Measurements from ENCODE around the gene REEP6. TPM values are rescaled to one million over a fixed set of nuclear protein-coding genes. Genes with fewer than 3 reads are reported as not detected.
"Not testable (repeated sequence)": the region's sequence is repeated elsewhere in the genome, so short reads cannot be mapped to it uniquely, and the experiment has no call there.

REEP6 gene
- total RNA-seq, 1 experiment from 2014 or later, result 1.5 TPM

- DNase-seq (ENCODE audit: low read depth), result no peak
These were observed 15.3 kb downstream of the REEP6 start for GRCh38 chr19:1505991-1506881.

GRCh38 chr19:1507192-1507660 is 16.2 kb downstream of the REEP6 start:
- no peak for DNase-seq (ENCODE audit: low read depth)

DNA sequence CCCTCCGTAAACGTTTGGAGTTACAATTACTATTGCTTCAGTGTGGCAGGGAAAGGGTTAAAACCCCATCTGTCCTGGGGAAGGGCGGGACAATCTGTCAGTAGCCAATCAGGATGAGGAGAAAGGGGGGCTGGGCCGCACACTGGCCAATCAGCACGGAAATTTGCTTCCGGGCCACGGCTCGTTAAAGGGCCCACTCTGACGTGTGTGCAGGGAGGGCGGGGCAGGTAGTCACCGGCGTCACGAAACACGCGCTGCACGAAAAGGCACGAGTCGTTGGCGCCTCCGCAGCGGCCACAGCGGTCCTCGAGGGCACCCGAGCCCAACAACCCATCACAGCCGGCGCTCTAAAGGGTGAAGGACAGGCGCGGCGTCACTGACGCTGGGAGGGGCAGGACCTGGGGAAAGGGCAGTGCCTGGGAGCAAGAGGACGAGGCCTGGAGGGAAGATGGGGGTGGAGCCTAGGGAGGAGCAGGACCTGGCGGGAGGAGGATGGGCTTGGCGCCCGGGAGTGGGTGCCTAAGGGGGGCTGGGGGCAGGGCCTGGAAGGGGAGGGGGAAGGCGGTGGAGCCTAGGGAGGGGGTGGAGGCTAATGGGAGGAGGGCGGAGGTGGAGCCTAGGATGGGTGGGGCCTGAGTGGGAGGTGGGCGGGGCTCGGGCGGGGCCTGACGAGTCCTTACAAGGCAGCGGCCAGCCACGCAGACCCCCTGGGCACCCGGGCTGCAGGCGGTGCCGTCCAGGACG is 17.0 kb downstream of the REEP6 start:
- DNase-seq (ENCODE audit: low read depth), result peak; percentile 68

- DNase-seq (ENCODE audit: low read depth), result no peak
These were observed 17.5 kb downstream of the REEP6 start for GRCh38 chr19:1508507-1508856.

- DNase-seq (ENCODE audit: low read depth), result no peak
These were observed 18.8 kb downstream of the REEP6 start for GRCh38 chr19:1509602-1510441.

- no peak for DNase-seq (ENCODE audit: low read depth)
These were observed 19.4 kb downstream of the REEP6 start for GRCh38 chr19:1510442-1510806.

DNA sequence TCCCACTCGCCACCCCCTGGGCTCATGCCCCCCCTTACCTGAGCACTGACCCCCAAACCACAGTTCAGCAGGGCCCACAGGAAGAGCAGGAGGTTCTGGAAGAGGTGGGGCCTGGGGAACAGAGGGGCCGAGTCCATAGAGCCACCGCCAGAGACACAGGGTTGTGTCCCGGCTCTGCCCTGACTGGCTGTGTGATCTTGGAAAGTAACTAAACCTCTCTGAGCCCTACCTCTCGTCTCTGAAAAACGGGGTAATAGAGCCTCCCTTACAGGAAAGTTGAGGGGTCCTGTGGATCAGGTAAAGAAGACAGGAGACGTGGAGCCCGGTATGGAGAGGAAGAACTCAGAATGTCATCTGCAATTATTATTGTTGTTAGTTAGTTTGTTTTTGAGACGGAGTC is 19.8 kb downstream of the REEP6 start:
- no peak for DNase-seq (ENCODE audit: low read depth)

DNA sequence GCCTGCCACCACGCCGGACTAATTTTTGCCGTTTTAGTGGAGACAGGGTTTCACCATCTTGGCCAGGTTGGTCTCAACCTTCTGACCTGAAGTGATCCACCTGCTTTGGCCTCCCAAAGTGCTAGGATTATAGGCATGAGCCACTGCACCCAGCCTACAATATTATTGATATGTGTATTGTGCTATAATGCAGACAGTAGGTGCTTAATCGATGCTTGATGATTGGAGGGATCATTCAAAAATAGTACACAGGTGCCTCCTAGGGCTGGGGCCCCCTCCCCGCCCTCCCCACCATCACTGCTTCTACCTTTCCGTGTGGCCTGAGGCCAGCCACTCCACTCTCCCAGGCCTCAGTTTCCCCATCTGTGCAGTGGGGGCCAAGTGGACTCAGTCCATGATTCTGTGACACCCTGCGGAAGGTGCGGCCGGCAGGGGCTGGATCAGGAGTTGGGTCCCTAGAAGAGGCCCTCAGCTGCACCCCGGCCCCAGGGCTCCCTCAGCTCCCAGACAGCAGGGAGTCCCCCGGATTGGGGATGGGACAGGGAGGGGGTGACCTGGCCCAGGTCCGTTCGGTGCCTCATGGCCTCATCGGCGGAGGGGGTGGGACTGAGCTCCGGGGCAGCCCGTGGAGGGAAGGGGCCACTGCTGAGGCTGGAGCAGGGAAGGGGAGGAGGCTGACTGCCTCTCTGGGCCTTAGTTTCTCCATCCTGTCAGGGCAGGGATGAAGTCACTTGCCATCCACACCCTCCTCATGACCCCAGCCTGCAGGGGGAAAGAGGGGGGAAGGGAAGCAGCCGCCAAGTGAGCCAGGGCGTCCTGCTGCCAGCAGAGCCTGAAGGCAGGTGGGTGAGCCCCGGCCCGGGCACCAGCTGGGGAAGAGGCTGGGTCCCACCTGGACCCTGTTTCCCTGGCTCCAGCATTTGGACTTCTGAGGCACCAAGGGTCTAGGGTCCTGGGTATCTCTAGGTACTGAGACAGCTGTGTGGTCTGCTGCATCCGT is 20.6 kb downstream of the REEP6 start:
- DNase-seq (ENCODE audit: low read depth), result no peak

- no peak for DNase-seq (ENCODE audit: low read depth)
These were observed 21.9 kb downstream of the REEP6 start, which contains the start of gene ADAMTSL5 for GRCh38 chr19:1512671-1513498. Gene ADAMTSL5 (minus strand): TSS chr19:1513019. CDS start chr19:1510943, 2,076 bp downstream.

- peak; percentile 15 for DNase-seq (ENCODE audit: low read depth)
These were observed 22.7 kb downstream of the REEP6 start for GRCh38 chr19:1513499-1514294.

DNA sequence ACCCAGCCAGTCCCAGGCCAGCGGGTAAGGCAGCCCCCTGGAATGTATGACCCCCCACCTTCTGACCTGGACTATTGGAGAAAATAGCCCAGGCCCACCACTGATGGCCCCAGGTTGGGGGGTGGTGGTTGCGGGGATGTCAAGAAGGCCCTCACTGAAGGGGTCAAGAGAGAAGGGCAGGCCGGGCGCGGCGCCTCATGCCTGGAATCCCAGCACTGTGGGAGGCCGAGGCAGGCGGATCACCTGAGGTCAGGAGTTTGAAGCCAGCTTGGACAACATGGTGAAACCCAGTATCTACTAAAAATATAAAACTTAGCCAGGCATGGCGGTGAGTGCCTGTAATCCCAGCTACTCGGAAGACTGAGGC is 23.3 kb downstream of the REEP6 start:
- DNase-seq (ENCODE audit: low read depth), result no peak

DNA sequence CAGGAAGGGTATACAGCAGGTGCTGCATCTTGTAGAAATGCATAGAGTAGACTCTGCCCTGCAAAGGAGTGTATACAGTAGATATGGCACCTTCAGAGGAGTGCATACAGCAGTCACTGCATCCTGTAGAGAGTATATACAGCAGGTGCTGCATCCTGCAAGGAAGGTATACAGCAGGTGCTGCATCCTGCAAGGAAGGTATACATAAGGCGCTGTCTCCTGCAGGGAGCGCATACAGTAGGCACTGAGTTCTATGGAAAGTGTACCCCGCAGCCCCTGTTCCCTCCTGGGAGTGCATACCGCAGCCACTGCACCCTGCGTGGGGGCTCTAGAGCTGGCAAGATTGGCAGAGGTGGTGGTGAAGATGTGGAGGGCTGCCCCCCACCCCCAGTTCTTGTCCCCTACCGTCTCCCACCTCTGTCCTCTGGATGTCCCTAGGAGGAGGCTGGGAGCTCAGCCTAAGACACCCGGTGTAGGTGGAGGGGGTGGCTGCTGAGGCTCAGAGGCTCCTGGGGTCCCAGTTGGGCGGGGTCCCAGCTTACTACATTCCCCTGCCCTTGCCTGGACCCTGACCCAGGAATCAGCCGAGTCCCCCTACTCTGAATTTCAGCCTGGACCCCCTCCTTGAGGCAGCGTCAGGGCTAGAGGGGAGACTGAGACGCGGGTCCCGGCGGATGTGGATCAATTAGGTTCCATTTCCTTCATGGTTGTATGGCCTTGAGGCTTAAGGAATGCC is 24.2 kb downstream of the REEP6 start:
- DNase-seq (ENCODE audit: low read depth), result no peak

GRCh38 chr19:1516395-1516753 is 25.4 kb downstream of the REEP6 start:
- DNase-seq (ENCODE audit: low read depth), result no peak

- DNase-seq (ENCODE audit: low read depth), result no peak
These were observed 27.5 kb downstream of the REEP6 start for GRCh38 chr19:1518471-1518870.

DNA sequence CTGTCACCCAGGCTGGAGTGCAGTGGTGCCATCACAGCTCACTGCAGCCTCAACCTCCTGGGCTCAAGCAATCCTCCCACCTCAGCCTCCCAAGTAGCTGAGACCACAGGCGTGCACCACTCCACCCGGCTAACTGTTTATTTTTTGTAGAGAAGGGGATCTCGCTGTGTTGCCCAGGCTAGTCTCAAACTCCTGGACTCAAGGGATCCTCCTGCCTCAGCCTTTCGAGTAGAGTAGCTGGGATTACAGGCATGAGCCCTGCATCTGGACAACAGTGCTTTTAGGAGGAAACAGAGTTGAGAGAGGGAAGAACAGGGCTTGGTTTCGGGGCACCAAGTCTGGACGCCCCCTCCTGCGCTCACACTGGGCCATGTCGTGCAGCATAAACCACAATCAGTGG is 28.8 kb downstream of the REEP6 start:
- not testable (repeated sequence) for DNase-seq (ENCODE audit: low read depth)

DNA sequence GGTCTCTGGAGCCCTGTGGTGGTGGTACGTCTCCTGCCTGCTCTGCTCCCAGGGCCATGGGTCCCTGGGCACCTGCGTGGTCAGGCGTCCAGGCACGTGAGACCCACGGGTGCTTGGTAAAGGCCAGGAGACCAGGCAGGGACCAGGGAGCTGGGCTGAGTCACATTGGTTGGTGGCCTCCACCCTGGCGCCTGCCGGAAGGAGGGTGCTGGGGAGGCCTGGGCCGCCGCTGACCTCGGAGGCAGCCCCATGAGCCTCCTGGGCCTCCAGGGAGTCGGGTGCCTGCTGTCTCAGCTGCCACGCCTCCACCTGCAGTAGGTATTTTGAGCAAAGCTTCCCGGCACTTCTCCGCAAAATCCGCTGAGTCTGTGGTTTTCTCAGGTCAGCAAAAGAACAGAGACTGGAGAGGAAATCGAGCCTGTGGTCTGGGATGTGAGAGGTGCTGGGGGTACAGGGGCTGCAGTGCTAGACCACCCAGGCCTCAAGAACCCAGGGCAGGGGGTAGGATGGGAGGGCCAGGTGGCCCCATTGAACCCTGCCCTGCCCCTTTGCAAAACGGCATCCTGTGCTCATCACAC is 29.3 kb downstream of the REEP6 start:
- no peak for DNase-seq (ENCODE audit: low read depth)

DNA sequence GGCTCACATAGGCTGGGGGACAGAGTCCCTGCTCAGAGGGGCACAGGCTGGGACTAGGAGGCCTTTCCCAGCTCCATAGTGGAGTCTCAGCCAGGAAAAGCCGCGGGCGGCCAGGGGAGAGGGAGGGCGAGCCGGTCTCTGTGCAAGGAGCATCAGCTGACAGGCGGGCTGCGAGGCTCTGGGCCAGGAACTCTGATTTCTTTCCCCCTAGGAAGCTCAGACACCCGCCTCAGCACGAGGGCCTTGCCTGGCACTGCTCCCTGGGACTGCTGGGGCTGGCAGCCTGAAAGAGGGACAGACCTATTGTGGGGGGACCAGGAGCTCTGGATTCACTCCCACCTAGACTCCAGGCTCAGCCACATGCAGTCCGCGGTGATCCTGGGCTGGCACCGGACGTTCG is 30.7 kb downstream of the REEP6 start:
- no peak for DNase-seq (ENCODE audit: low read depth)

- no peak for DNase-seq (ENCODE audit: low read depth)
These were observed 31.1 kb downstream of the REEP6 start for GRCh38 chr19:1522061-1522460.
